COLO668 (cell line): ENCODE results near the gene RORB.

Experiments used
- DNase-seq: peaks from one replicate; lab custom pipeline; 2025; ENCODE audit not compliant: unreplicated experiment; lab: John Stamatoyannopoulos, UW

The RORB gene

DNA sequence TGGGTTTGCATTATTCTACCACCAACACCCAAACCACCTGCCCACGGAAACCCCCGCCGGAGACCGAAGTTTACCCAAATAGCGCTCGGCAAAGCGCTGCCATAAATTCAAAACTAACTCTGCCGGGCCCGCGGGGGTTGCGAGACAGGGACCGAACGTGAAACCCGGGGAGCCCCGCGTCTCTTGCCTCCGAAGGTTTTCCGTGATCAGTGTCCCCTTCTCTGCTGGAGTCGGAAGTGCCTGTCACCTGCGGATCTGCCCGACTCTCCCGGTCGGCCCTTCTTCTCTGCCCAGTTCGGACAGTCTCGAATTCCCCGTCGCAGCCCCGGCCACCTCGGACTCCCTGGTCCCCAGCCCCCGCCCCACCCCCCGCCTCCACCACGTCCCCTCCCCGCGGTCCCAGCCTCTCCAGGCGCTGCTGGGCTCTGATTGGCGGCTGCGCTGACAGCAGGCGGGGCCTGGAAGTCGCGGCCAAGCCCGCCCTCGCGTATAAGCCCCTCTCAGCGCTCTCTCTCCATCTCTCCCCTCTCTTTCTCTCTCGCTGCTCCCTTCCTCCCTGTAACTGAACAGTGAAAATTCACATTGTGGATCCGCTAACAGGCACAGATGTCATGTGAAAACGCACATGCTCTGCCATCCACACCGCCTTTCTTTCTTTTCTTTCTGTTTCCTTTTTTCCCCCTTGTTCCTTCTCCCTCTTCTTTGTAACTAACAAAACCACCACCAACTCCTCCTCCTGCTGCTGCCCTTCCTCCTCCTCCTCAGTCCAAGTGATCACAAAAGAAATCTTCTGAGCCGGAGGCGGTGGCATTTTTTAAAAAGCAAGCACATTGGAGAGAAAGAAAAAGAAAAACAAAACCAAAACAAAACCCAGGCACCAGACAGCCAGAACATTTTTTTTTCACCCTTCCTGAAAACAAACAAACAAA is at the start of gene RORB:
RORB (plus strand) TSS at position 517 of the 929 bp plus-strand sequence. CDS start 642 bp downstream, outside the sequence.
- peak; percentile 8 for DNase-seq

DNA sequence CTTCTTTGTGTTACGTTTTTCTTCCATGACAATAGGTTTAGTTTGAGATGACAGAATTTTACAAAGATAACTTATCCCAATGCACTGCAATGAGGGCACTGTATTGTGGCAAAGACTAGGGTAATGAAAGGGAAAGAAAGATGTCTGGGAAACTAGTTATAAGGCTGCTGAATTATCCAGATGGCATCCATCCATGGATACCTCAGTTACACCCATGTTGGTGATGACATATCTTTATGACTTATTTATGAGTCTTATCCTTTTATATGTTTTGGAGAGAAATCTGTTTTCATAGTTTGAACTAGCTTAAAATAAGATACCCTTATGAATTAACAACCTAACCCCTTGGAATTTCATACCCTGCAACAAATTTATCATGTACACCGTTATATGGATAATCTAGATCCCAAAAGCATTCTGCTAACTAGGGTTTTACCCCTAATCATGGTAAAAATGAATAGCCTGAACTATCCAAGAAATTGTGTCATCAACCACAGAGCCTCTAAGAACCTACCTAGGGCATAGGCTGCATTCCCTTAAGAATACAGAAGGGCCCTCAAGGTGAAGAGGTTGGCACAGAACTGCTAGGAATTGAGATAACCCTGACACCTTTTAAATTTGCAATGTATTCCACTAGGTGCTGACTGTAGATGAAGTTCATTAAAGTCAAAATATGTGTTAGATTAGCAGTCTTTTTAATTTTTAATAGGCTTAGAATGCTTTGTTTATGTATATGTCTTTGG is 49.5 kb upstream of the RORB start:
- no peak for DNase-seq

DNA sequence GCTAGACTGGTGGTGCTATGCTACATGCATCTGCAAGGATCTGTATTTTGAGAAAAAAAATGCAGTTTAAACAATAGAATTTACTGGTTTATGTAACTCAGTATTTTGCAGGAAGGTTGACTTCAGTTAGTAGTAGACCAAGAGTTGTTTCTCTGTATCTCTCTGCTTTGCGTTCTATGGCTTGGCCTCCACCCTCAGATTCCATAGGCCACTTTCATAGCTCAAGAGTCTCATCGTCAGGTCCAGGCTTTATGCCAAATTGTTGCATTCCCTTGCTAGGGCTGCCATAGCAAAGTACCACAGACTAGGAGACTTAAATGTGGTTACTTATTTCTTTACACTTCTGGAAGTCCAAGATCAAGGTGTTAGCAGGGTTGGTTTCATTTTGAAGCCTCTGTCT is 48.1 kb upstream of the RORB start:
- DNase-seq, result no peak

DNA sequence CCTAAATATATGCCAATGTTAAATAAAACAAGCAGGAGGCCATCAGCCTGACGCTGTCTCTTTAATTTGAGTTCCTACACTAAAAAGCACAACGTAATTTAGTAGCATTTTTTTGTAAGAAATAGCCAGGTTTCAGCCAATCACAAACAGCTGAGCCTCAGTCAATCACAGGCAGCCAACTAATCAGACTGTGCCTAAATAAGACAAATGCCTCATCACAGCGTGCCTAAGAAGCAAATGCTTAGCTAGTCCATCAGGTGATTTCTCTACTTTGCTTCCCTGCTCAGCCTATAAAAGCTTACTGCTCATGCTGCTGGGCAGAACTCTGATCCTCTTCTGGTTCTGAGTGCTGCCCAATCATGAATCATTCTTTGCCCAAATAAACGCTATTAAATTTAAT is 38.3 kb upstream of the RORB start:
- no peak for DNase-seq

DNA sequence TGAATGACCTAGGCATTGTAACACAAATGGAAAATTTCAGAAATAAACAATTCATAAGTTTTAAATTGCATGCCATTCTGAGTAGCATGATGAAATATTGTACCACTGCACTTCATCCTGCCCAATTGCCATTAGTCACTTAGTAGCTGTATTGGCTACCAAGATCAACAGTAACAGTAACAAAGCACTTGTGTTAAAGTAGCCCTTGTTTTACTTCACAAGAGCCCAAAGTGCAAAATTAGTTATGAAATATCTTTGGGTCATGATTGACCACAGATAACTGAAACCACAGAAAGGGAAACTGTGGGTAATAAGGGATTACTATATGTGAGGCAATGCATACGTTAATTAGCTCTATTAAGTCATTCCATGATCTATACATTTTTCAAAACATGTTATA is 33.3 kb upstream of the RORB start:
- no peak for DNase-seq

DNA sequence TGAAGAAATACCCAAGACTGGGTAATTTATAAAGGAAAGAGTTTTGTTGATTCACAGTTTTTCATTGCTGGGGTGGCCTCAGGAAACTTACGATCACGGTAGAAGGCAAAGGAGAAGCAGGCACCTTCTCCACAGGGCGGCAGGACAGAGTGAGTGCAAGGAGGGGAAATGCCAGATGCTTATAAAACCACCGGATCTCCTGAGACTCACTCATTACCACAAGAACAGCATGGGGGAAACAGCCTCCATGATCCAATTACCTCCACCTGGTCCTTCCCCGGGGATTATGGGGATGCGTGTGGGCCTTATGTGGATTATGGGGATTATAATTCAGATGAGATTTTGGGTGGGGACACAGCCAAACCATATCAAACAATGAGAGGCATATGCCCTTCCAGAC is 18.5 kb upstream of the RORB start:
- DNase-seq, result no peak

DNA sequence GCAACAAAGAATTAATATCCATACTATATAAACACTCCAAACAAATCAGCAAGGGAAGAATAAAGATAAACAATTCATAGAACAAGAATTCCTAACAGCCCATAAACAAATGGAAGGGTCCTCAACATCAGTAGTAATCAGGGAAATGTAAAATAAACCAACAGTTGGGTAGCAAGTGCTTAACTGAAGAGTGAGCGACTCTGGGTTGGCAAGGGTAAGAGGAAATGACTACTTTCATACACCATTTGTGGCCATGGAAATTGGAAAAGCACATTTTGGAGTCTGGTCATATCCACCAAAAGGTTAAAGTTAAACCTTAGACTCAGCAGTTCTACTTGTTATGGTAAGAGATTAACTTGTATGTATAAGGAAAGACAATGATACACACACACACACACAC is 17.4 kb upstream of the RORB start:
- DNase-seq, result no peak

DNA sequence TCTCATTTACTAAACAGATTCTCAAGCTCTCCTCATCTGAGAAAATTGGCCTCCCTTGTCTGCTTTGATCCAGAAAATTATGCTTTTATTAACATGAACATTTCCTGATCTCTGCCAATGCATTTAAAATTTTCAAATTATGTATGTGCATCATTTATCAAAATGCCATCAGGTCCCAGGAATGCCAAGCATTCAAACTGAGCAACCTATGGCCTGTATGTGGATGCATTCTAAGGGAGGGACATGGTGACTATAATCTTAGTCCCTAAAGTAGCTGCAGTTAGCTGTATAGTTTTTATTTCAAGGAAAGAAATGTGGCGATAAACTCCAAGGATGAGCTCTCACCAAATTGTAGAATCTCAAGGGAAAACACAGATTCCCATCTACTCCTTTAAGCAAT is 9.7 kb upstream of the RORB start:
- no peak for DNase-seq

DNA sequence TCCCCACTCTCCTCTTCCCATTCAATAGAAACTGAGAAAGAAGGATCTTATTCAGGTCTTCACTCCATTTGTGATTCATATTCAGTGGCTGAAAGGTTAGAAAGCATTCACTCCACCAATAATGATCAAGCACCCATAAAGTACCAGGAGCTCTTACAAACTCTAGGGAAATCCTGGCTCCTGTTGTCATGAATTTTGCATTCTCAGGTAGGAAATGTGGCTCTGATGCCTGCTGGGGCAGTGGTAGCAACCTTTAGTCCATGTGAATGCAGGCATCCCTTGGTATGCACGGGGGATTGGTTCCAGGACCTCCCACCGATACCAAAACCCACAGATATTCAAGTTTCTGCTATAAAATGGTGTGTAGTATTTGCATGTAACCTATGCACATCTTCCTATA is 3.6 kb upstream of the RORB start:
- no peak for DNase-seq

DNA sequence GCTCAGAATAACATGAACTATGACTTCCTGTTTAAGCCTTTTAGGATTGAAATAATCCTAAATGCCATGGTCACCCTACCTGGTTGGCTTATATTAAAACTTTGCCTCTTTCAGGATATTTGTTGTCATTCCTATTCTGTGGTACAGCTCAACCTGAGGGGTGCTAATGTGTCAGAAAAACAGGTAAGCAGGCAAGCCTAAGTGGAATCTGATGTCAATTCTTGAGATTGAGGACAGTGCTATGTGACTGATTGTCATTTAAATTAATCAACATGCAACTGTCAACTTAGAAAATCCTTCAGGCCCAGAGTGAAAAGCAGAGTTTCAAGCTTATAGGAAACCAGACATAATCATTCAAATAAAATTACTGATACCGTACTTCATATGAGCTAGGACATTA is 2.6 kb upstream of the RORB start:
- DNase-seq, result no peak

DNA sequence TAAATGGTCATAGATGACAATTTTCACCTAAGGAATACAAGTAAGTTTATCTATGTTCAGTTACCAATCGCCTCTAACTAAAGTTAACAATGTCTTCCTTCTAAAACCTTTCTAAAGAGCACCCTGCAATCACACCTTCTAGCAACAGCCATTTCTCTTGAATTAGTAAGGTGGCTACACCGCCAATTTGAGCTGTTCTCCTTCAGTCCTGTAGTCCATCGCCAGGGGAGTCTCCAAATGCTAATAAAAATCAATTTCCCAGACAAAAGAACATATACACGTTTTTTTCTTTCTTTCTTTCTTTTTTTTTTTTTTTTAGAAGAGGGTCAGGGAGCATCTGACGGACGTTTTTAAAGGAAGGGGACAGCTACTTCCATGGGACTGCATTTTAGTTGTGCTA is 729 bp upstream of the RORB start:
- DNase-seq, result no peak

DNA sequence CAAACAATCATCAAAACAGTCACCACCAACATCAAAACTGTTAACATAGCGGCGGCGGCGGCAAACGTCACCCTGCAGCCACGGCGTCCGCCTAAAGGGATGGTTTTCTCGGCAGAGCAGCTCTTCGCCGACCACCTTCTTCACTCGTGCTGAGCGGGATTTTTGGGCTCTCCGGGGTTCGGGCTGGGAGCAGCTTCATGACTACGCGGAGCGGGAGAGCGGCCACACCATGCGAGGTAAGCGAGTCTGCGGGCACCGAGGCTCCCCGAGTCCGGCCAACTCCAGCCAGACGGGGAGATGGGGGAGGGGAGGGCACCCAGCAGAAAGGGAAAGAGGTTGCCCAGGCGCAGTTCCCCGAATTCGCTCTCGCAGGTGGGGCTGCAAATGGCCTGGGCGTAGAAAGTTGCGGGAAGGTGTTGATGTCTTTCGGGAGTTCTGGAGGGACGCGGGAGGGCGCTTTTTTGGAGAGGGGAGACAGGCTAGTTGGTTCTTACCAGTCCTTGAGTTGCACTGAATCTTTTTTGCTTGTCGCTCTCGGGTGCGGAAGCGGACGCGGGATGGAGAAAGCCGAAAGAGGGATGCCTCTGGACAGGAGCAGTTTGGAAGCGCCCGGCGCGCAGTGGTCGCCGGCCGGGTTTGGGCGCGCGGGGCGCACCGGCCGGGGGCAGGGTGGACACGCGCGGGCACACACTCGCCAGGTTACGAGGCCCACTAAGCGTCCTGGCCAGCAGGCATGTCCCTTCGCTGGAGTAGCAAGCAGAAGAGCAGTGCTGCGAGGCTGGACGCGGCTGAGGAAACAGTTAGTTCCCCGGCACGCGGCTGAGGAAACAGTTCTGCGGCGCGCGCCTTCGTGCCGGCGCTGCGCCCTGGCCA is 849 bp downstream of the RORB start:
- peak; percentile 26 for DNase-seq

DNA sequence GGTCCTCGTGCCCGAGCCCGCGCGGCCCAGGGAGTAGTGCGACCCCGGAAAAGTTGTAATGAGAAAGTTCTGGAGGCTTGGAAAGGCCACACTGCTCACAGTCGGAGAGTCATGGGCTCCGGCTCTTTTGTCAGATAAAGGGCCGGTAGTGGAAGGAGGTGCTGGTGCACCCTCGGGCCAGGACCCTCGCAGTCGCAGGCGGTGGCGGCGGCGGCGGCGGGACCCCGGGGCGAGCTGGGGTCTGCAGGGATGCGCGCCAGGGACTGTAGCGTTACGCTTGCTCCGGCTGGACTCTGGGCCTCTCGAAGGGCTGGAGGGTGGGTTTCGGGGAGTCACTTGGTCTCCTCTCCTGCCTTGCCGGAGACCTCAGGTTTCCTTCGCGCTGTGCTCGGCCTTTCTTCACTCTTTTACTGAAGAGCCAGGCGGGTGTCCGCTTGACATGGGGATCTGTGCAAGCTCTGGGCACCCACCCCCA is 1.5 kb downstream of the RORB start:
- no peak for DNase-seq

DNA sequence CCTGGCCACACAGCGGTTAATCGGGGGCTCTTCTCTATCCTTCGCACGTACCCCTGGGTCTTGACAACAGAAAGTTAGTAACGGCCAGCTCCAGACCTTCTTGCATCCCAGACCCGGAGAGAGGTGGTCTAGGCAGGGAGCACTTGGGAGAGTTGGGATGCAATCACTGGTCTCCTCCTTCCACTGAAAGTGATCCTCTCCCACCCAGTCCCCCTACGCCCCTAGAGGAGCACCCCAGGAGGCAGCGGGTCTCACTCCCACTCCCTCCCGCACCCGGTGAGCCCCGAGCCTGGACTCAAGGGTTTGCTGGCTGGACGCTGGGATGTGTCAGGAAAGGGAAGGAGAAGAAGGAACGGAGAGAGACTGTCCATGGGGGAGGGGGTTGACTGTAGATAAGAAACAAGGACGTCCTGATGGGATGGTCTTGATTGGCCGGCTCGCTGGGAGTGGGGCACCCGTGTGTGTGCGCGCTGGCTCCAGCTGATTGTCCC is 2.0 kb downstream of the RORB start:
- no peak for DNase-seq

DNA sequence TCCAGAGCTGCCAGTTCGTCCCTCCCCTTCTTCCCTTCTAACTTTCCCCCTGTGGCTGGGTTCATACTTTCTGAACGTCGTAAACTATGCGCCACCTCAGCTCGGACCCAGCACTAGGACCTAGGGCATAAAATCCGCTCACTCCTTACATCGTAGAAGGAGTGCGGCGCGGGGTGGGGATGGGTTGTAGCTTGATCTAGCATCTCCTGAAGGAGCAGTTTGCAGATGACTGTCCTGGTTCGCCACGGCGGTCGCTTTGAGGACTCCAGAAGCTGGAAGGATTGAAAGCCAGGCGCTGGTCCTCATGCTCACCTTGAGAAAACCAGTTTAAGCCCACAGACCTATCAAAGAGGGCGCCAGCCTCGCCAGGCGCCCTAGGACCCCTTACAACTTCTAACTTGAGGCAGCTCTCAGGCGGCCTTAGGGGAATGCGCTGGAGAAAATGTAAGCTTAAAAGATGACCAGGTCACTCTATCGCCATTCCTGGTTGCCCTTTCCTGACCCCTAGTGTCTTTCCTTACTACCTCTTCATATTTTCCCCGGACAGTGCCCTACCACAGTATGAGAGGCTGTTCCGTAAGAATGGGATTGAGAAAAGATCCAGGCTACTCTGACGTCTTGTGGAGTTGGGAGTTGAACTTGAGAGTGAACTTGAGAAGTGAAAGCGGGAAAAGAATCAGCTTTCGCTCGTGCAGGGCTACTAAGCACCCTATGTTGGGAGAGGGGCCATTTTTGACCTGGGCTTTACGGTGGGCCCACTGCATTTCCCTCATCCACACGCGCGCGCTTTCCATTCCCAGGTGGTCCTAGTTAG is 2.8 kb downstream of the RORB start:
- DNase-seq, result no peak

DNA sequence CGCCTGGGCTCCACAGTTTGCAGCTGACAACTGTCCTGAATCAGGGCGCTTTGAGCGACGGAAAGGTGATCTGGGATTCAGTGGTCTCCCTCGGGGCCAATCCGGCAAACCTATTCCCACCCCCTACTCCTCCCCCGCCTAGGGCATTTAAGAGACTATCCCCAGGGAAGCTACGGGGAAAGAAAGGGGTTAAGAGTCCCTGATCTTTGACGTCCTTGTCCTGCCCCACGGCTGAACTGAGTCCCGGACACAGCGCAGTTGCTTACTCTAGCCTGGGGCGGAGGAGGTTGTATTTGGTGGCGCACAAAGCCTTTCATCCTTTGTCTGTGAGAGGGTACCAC is 3.4 kb downstream of the RORB start:
- DNase-seq, result no peak

DNA sequence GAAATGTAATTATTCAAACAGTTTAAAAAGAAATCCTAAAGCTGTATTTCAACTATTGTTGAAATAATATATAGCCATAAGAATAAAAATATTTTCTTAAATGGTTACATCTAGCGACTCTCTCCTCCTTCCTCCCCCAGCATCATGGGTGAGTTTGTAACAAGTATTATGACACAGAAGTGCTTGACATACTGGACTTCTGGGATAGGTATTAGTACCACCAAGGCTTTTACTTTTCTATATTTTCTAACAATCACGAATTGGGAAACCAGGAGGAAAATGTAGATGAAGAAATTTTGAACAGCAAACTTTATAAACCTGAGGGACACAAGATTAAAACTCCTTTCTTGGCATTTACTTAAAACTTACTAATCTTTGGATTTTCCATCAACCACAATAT is 4.4 kb downstream of the RORB start:
- DNase-seq, result no peak

DNA sequence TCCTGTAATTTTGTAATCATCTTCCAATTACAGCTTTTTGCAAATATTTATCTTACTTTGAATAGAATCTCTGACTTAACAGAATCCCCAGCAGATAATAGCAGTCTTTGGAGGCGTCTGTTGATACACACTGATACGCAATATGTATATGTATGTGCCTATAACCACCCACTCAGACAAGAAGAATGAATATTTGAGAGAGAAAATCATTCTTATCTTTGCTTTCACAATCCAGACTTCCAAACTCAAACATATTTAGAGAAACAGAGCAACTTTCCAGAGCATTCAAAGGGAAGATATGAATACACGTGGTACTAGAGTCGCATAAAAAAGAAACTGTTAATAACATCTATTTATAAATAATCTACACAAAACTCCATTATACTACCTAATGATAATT is 6.1 kb downstream of the RORB start:
- DNase-seq, result no peak

DNA sequence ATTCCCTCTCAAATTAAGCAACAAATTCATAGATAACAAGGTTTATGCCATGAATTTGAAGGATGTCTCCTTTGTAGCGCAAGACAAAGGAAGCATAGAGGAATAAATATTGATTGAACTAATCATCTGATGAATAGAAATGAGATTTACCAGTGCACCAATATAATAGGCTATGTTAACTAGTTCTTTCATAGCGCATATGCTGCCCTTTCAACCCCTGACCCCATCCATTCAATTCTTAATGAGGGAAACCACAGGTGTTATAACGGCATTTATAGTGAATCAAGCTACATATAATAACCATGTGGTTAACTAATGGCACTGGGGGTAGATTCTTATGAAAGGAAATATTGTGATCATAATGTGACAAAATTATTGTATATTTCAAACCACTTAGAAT is 6.5 kb downstream of the RORB start:
- no peak for DNase-seq

DNA sequence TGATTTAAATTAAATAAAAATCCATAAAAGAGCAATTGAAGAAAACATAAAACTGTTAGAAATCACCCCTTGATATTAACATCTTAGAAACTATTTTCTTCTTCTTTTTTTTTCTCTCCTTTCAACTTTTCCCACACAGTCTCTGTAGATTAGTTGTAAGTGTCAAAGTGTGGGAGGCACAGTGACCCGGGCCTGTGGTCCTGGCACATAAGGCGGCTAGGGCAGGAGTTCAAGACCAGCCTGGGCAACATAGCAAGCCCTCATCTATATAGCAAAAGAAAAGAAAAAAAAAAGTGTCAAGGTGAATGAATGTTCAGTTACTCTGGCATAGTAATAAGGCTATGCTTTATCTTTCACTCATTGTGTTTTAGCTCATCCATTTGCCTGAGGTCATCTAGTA is 14.2 kb downstream of the RORB start:
- no peak for DNase-seq
